Right atrium auricular region (tissue), 2 donors: ENCODE measurements around the gene CLIP2. TPM values are rescaled to one million over a fixed set of nuclear protein-coding genes. Genes with fewer than 3 reads are reported as not detected.

Experiments
- DNase-seq: peaks from one replicate; pipeline ENCODE4 v3.0.0-alpha.2; 2019; ENCODE audit warnings: low spot score
- H3K27ac ChIP-seq, 2 donors: fragments of 200-600 bp; sonication (generic); 1 replicate in 1 of 2; 2 replicates in 1 of 2; pipeline ENCODE4 v1.5.1; 2016 to 2019
- H3K27me3 ChIP-seq, 2 donors: fragments of 200-600 bp; sonication (generic); one replicate each; pipeline versions ENCODE4 v1.5.1 to v1.6.0; 2017 to 2019
- H3K36me3 ChIP-seq: fragments of 200-600 bp; sonication (generic); one replicate; pipeline ENCODE4 v1.5.1; 2016
- H3K4me1 ChIP-seq, 2 donors: fragments of 200-600 bp; sonication (generic); one replicate each; pipeline versions ENCODE4 v1.5.1 to v1.6.0; 2017 to 2019
- H3K4me3 ChIP-seq, 2 donors: fragments of 200-600 bp; sonication (generic); 1 replicate in 1 of 2; 2 replicates in 1 of 2; pipeline ENCODE4 v1.5.1; 2017 to 2019; ENCODE audit warnings: mild to moderate bottlenecking in 1 of 2, moderate library complexity in 1 of 2
- H3K9me3 ChIP-seq, 2 donors: fragments of 200-600 bp; sonication (generic); one replicate each; pipeline ENCODE4 v1.5.1; 2019
- CTCF ChIP-seq, 2 donors: fragments of 200-600 bp; sonication (generic); IDR thresholded peaks; one replicate each; pipeline ENCODE4 v1.5.1; 2019; ENCODE audit warnings: antibody characterized with exemption in 2 of 2
- total RNA-seq, 2 donors: library from RNA; depleted of rRNA; stranded (reverse); fragments of >200 nt; gene quantifications; one replicate each; pipeline ENCODE4 v1.1.0, GENCODE V29; 2016

The CLIP2 gene
- total RNA-seq, 2 donors from 2014 or later, result 9.5 to 12.1 TPM

GRCh38 chr7:74454925-74455288, 165.7 kb downstream of the CLIP2 start:
- H3K4me1 ChIP-seq, result peaks cover 0 to 39% of the 10 kb centered on the region in 2 donors

GRCh38 chr7:74455291-74455804, 166.1 kb downstream of the CLIP2 start:
- Histone ChIP-seq H3K4me3 (peak overlapping the region; percentile 70 to 80), H3K9me3 (no peaks in the 10 kb centered on the region), H3K27ac (peak overlapping the region; percentile 94 to 98), H3K27me3 (no peaks in the 10 kb centered on the region), H3K4me1 (peaks cover 0 to 39% of the 10 kb centered on the region in 2 donors), H3K36me3 (no peaks in the 10 kb centered on the region)
- no peak for DNase-seq
- TF ChIP-seq CTCF (IDR thresholded peaks at IDR 0.05), result no peak

More at GRCh38 chr7:74454925-74455288, 165.7 kb downstream of the CLIP2 start:
- Histone ChIP-seq H3K4me3 (peak overlapping the region; percentile 70 to 80), H3K36me3 (no peaks in the 10 kb centered on the region), H3K27ac (peak overlapping the region; percentile 94 to 98), H3K27me3 (no peaks in the 10 kb centered on the region), H3K9me3 (no peaks in the 10 kb centered on the region)
- no peak for DNase-seq
- no peak for TF ChIP-seq CTCF (IDR thresholded peaks at IDR 0.05)

Other genes with a start within 250 kb of the CLIP2 start
- gene LIMK1, start 205.6 kb upstream of the CLIP2 start, total RNA-seq, result 10 to 100 TPM in 1 of 2 donors, 1 to 10 TPM in 1; 9.4 to 14.7 TPM
- gene EIF4H, start 115.1 kb upstream of the CLIP2 start, total RNA-seq, result 100 to 1,000 TPM; 175 to 203 TPM
- 1 to 10 TPM; 1.4 to 6.1 TPM for gene LAT2, start 79.4 kb upstream of the CLIP2 start, total RNA-seq
- 1 to 10 TPM; 6.0 to 8.5 TPM for gene RFC2, start 35.0 kb upstream of the CLIP2 start, total RNA-seq
- gene GTF2IRD1, start 164.5 kb downstream of the CLIP2 start, total RNA-seq, result 10 to 100 TPM; 15.6 to 16.5 TPM